Measurements from ENCODE around the gene DTX3L.

DTX3L gene

DNA sequence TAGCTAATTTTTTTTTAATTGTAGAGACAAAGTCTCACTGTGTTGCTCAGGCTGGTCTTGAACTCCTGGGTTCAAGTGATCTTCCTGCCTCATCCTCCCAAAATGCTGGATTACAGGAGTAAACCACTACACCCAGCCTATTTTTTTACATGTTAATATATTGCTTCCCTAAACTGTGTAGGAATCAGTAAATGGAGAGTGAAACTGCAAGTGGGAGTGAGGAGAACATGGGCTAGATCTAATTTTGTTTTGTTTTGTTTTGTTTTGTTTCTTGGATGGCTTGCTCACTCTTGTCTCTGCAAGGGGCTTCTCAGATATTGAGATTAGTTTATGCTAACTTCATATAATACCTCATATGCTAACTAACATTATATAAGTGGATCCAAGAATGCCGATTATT, 44.8 kb downstream of the DTX3L start:
- no peak for DNase-seq

GRCh38 chr3:122609798-122610559, 45.8 kb downstream of the DTX3L start:
- DNase-seq, result peak; percentile 14

DNA sequence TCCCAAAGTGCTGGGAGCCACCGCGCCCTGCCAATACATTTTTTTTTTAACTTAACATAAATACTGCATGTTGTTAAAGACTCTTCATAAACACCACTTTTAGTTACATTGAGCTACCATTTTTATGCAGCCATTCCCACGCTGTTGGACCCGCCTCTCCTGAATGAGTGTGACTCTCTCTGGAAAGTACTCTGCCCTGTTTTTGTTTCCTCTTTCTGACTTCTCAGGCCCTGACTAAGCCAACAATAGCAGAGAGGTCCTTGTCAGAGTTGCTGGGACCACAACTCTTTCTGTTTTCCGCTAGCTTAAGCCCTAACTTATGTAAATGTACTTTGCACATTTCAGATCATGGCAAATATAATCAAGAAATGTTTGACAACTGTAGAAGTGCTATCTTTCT, 48.6 kb downstream of the DTX3L start:
- DNase-seq, result no peak

GRCh38 chr3:122615303-122615702, 51.2 kb downstream of the DTX3L start:
- no peak for DNase-seq

DNA sequence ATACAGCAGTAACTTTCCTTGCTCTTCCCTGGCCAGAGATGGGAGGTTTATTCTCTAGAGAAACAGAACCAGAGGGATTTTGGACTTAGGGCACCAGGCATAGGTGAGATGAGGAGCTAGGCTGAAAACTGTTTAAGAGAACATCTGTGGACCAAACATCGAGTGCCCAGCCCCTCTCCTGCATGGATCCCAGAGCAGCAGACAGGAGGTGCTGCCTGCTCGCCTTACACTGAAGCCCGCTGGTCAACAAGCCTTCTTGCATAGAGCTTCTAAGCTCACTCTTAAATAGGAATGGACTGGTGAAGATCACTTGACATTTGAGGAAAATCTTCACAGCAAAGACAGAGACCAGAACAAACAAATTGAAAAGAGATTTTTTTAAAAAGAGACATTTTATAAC, 54.5 kb downstream of the DTX3L start:
- DNase-seq, result no peak

GRCh38 chr3:122619040-122619439, 54.9 kb downstream of the DTX3L start:
- DNase-seq, result no peak

DNA sequence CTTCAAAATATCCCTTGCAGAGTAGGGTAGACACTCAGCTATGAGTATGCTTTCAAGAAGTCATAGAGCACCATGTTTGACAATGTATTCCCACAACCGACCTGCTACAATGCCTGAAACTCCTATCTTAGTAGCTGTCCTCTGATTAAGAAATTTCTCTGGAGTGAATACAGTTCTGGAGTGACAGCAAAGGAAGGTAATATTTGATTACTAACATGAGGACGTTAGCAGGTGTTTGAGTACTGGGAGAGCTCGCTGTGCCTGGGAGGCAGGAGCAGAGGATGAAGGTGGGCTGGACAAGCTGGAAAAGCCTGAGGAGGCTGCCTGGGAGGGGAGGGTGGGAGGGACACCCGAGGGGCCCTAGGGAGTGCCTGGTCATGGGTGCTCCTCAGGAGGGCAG, 56.3 kb downstream of the DTX3L start:
- DNase-seq, result no peak

- DNase-seq, result no peak
These were observed 57.0 kb downstream of the DTX3L start for GRCh38 chr3:122621112-122621511.

DNA sequence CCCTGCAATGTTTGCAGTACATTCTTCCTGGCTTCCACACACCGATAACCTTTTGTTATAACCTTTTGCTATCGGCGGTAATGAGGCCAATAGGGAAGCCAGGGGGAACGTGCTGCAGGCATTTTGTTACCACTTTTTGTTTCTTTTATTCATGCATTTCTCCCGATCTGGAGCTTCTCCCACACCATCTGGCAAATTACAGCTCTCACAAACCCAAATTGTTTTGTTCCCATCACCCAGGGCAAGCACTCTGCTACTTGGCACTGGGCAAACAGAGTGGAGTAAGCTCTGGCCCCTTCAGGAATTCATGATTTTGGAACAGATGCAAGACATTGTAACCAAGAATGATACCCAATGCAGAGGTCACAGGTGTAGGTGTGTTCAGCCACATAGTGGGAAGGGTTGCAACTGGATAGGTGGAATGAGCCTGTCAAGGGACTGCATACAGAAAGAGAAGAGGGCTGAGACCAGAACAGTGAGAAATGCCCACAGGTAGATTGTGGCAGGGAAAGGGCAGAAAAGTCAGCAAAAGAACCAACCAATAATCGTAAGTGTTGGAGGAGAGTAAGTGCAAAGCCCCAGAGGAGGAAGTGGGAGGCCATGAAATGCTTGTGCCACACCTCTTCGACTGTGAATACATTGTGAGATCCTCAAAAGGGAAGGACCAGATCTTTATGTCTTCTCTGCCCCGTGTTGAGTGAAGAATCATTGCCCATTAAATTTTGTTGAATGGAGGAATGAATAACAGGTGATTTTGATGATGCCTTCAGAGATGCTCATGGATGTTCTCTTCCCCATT, 59.1 kb downstream of the DTX3L start:
- DNase-seq, result no peak
